ENCODE data around the gene LHX5. TPM values are rescaled to one million over a fixed set of nuclear protein-coding genes. Genes with fewer than 3 reads are reported as not detected.

Gene LHX5
- total RNA-seq, 1 donor from 2014 or later, result 48.4 TPM

GRCh38 chr12:113439606-113440030, 32.1 kb downstream of the LHX5 start:
- Mint-ChIP-seq H3K36me3 (no peaks in the 10 kb centered on the region), H3K4me3 (no peak overlapping the region), H3K27ac (no peak overlapping the region), H3K4me1 (peaks cover 6% of the 10 kb centered on the region), H3K9me3 (no peaks in the 10 kb centered on the region), H3K27me3 (ENCODE audit: insufficient read depth, low read depth) (no peaks in the 10 kb centered on the region)
- Histone ChIP-seq H3K27me3 (no peaks in the 10 kb centered on the region), H3K4me3 (no peak overlapping the region), H3K79me2 (ENCODE audit: low read depth) (no peaks in the 10 kb centered on the region), H4K20me1 (ENCODE audit: low read depth) (no peaks in the 10 kb centered on the region), H2AFZ (replicated peaks) (no peak overlapping the region), H3K36me3 (no peaks in the 10 kb centered on the region), H3K9me3 (ENCODE audit: low read depth) (no peaks in the 10 kb centered on the region), H3K27ac (no peak overlapping the region), H3K4me1 (no peaks in the 10 kb centered on the region), H3K4me2 (no peak overlapping the region), H3K9ac (no peak overlapping the region), H3F3A (ENCODE audit: low read depth) (no peaks in the 10 kb centered on the region)
- peak; percentile 92 for DNase-seq (ENCODE audit: low spot score)
- no peak for TF ChIP-seq EZH2phosphoT487 (IDR thresholded peaks at IDR 0.05)
- TF ChIP-seq, protein P1, sequence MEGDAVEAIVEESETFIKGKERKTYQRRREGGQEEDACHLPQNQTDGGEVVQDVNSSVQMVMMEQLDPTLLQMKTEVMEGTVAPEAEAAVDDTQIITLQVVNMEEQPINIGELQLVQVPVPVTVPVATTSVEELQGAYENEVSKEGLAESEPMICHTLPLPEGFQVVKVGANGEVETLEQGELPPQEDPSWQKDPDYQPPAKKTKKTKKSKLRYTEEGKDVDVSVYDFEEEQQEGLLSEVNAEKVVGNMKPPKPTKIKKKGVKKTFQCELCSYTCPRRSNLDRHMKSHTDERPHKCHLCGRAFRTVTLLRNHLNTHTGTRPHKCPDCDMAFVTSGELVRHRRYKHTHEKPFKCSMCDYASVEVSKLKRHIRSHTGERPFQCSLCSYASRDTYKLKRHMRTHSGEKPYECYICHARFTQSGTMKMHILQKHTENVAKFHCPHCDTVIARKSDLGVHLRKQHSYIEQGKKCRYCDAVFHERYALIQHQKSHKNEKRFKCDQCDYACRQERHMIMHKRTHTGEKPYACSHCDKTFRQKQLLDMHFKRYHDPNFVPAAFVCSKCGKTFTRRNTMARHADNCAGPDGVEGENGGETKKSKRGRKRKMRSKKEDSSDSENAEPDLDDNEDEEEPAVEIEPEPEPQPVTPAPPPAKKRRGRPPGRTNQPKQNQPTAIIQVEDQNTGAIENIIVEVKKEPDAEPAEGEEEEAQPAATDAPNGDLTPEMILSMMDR (IDR thresholded peaks at IDR 0.05), result peak; percentile 85

- no peaks in the 10 kb centered on the region for H3F3A ChIP-seq (ENCODE audit: low read depth)
- no peak overlapping the region for H3K4me3 ChIP-seq
- no peaks in the 10 kb centered on the region for H4K20me1 ChIP-seq (ENCODE audit: low read depth)
- H3K27me3 ChIP-seq, result no peaks in the 10 kb centered on the region
- Mint-ChIP-seq H3K36me3 (no peaks in the 10 kb centered on the region), H3K4me1 (peaks cover 6% of the 10 kb centered on the region), H3K9me3 (no peaks in the 10 kb centered on the region), H3K27ac (no peak overlapping the region), H3K4me3 (no peak overlapping the region), H3K27me3 (ENCODE audit: insufficient read depth, low read depth) (no peaks in the 10 kb centered on the region)
- no peaks in the 10 kb centered on the region for H3K79me2 ChIP-seq (ENCODE audit: low read depth)
- H3K9ac ChIP-seq, result no peak overlapping the region
- no peaks in the 10 kb centered on the region for H3K4me1 ChIP-seq
- no peak for DNase-seq (ENCODE audit: low spot score)
- no peaks in the 10 kb centered on the region for H3K9me3 ChIP-seq (ENCODE audit: low read depth)
- H3K27ac ChIP-seq, result no peak overlapping the region
- TF ChIP-seq, protein P1 (IDR thresholded peaks at IDR 0.05), result no peak
- TF ChIP-seq EZH2 (IDR thresholded peaks at IDR 0.05), result no peak
- TF ChIP-seq EZH2phosphoT487 (IDR thresholded peaks at IDR 0.05), result no peak
- no peak overlapping the region for H3K4me2 ChIP-seq
- no peak overlapping the region for H2AFZ ChIP-seq (replicated peaks)
- no peaks in the 10 kb centered on the region for H3K36me3 ChIP-seq
Observed at GRCh38 chr12:113439301-113439597, 32.4 kb downstream of the LHX5 start.

DNA sequence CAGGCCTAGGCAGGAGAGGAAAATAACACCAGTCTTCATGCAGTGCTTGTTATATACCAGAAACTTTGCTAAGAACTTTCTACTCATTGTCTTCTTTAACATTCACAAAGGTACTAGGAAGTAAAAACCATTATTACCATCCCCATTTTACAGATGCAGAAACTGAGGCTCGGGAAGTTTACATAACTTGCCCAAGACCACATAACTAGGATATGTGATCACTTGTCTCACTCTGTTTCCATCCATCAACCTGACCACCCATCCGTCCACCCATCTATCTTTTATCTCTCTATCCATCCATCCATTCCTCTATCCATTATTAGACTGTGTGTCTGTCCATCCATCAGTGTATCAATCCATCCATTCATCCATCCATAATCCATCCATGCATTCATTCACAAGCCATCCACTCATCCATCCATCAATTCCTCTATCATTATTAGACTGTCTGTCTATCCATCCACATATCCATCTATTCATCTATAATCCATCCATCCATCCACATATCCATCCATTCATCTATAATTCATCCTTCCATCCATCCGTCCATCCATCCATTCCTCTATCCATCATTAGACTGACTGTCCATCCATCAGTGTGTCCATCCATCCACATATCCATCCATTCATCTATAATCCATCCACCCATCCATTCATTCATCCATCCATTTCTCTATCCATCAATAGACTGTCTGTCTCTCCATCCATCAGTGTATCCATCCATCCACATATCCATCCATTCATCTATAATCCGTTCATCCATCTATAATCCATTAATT, 33.0 kb downstream of the LHX5 start:
- DNase-seq (ENCODE audit: low spot score), result no peak
- no peaks in the 10 kb centered on the region for H4K20me1 ChIP-seq (ENCODE audit: low read depth)
- no peak overlapping the region for H3K4me3 ChIP-seq
- no peaks in the 10 kb centered on the region for H3K9me3 Mint-ChIP-seq
- no peak overlapping the region for H3K27ac Mint-ChIP-seq
- H3K27me3 Mint-ChIP-seq (ENCODE audit: insufficient read depth, low read depth), result no peaks in the 10 kb centered on the region
- no peaks in the 10 kb centered on the region for H3F3A ChIP-seq (ENCODE audit: low read depth)
- no peaks in the 10 kb centered on the region for H3K4me1 ChIP-seq
- no peak overlapping the region for H3K27ac ChIP-seq
- no peak overlapping the region for H3K9ac ChIP-seq
- no peak overlapping the region for H3K4me3 Mint-ChIP-seq
- no peaks in the 10 kb centered on the region for H3K79me2 ChIP-seq (ENCODE audit: low read depth)
- H3K4me2 ChIP-seq, result no peak overlapping the region
- H3K27me3 ChIP-seq, result no peaks in the 10 kb centered on the region
- TF ChIP-seq EZH2 (IDR thresholded peaks at IDR 0.05) (no peak), EZH2phosphoT487 (IDR thresholded peaks at IDR 0.05) (no peak)
- TF ChIP-seq, protein P1 (IDR thresholded peaks at IDR 0.05), result no peak
- peaks cover 6% of the 10 kb centered on the region for H3K4me1 Mint-ChIP-seq
- no peaks in the 10 kb centered on the region for H3K36me3 Mint-ChIP-seq
- H2AFZ ChIP-seq (replicated peaks), result no peak overlapping the region
- H3K36me3 ChIP-seq, result no peaks in the 10 kb centered on the region
- no peaks in the 10 kb centered on the region for H3K9me3 ChIP-seq (ENCODE audit: low read depth)

All from neural progenitor cell (in vitro differentiated cells).